ENCODE measurements around the gene POLRMT.

Gene POLRMT

GRCh38 chr19:680287-681028 lies 47.1 kb upstream of the POLRMT start (continued):
- TF ChIP-seq ZNF280C (tag by site-specific recombination; IDR thresholded peaks at IDR 0.05) (no peak), ZNF18 (tag by site-specific recombination; IDR thresholded peaks at IDR 0.05) (no peak), ZNF175 (tag by site-specific recombination; IDR thresholded peaks at IDR 0.05) (no peak)

- Histone ChIP-seq H3K27ac (ENCODE audit: extremely low read depth, low read depth, low read length) (peak overlapping the region; percentile 92), H3K36me3 (ENCODE audit: control insufficient read depth in 2 of 2, insufficient read depth in 1 of 2, low read length in 2 of 2) (no peaks in the 10 kb centered on the region), H3K9me3 (ENCODE audit: control insufficient read depth, insufficient read depth, low read depth, low read length) (no peaks in the 10 kb centered on the region), H3K4me3 (ENCODE audit: low read depth, low read length) (peak overlapping the region; percentile 57), H3K4me1 (ENCODE audit: control insufficient read depth, insufficient read depth, low read length) (no peaks in the 10 kb centered on the region)
- ChIA-PET CTCF (interaction anchor here (0.6 to 1.0 kb wide), 4 partner anchors 8 to 57 kb away, joined by 3 to 8 read pairs (median 3); no protein-coding TSS in a partner anchor), POLR2A (interaction anchor here (0.5 to 2.0 kb wide), 8 partner anchors 17 to 533 kb away, joined by 3 to 10 read pairs (median 4); partner anchors contain the start of genes PALM and RNF126)
- TF ChIP-seq ZNF549 (tag by site-specific recombination; IDR thresholded peaks at IDR 0.05) (no peak), ZNF121 (tag by site-specific recombination; IDR thresholded peaks at IDR 0.05) (no peak), ZNF596 (tag by site-specific recombination; IDR thresholded peaks at IDR 0.05) (peak; percentile 52; the same call in 1 of the 2 replicates), ZNF354C (tag by site-specific recombination; IDR thresholded peaks at IDR 0.05; ENCODE audit: borderline replicate concordance, low read depth) (no peak), KLF16 (tag by site-specific recombination; IDR thresholded peaks at IDR 0.05) (no peak), ZNF639 (tag by site-specific recombination; IDR thresholded peaks at IDR 0.05) (no peak), ZNF157 (tag by site-specific recombination; IDR thresholded peaks at IDR 0.05) (no peak), WT1 (tag by site-specific recombination; IDR thresholded peaks at IDR 0.05) (no peak), ZFP37 (tag by site-specific recombination; IDR thresholded peaks at IDR 0.05) (no peak), ZNF514 (tag by site-specific recombination; IDR thresholded peaks at IDR 0.05) (no peak), GLIS1 (tag by site-specific recombination; IDR thresholded peaks at IDR 0.05) (peak; percentile 95), BCL11B (tag by site-specific recombination; IDR thresholded peaks at IDR 0.05; ENCODE audit: low read depth) (no peak), ZNF510 (tag by site-specific recombination; IDR thresholded peaks at IDR 0.05; ENCODE audit: insufficient replicate concordance) (no peak), HOXC10 (CRISPR knock-in tag; IDR thresholded peaks at IDR 0.05) (no peak), RBAK (tag by site-specific recombination; IDR thresholded peaks at IDR 0.05) (no peak), ZNF433 (tag by site-specific recombination; IDR thresholded peaks at IDR 0.05; ENCODE audit: low read depth) (no peak), ZNF280C (tag by site-specific recombination; IDR thresholded peaks at IDR 0.05) (no peak), PATZ1 (tag by site-specific recombination; IDR thresholded peaks at IDR 0.05) (peak; percentile 63), HOXD13 (CRISPR knock-in tag; IDR thresholded peaks at IDR 0.05; ENCODE audit: borderline replicate concordance) (no peak), SP3 (tag by site-specific recombination; IDR thresholded peaks at IDR 0.05) (peak; percentile 55), ZNF677 (tag by site-specific recombination; IDR thresholded peaks at IDR 0.05) (0 out of 2 replicates have a peak, but pooled peaks have one; percentile 49)
Observed at GRCh38 chr19:679418-680286, 46.3 kb upstream of the POLRMT start.
